Measurements from ENCODE around the gene PFKL.

DNA sequence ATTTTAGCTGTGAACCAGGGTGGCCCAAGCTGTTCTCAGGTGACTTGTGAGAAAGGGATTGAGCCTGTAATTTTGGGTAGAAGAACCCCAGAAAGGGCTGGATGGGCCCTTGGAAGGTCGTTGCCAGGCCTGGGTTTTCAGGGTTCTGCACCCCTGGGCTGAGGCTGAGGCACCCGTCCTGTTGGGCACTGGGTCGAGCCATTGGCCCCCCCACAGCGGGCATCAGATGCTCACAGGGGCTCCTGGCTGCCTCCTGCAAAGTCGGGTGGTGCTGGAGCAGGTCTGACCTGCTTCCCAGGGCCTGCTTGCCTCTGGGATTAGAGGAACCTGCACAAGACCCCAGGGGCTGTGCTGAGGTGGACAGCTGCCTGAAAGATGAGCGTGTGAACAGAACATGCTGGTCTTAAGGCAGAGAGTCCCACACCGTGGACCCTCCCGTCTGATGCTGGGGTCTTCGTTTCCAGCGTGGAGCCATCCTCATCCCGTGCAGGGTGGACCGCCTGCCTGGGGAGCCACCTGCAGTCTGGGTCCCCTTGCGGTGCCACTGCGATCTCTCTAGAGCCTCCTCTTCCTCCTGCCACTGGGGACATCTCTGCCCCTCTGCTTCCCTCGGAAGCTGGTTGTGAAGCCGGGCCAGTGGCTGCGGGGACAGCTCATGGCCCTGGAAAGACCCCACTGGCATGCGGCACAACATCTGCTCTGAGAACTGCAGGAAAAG lies 51.8 kb downstream of the PFKL start:
- TF ChIP-seq EZH2phosphoT487 (IDR thresholded peaks at IDR 0.05; ENCODE audit: insufficient read depth, low read depth), result no peak
- TF ChIP-seq EZH2 (IDR thresholded peaks at IDR 0.05; ENCODE audit: insufficient read depth, poor library complexity, severe bottlenecking), result no peak
